ENCODE measurements around the gene DNAH14. TPM values are rescaled to one million over a fixed set of nuclear protein-coding genes. Genes with fewer than 3 reads are reported as not detected.

Gene DNAH14
- total and polyA plus RNA-seq, 2 of the 13 experiments (the other 11 are each of a cell fraction or from before 2014, with no cell fraction given), result 4.5 to 27.5 TPM

GRCh38 chr1:224929335-224930237 is at the start of gene DNAH14 (continued):
- peak; percentile 52; the same call in 1 of the 2 replicates for TF ChIP-seq ZNF670 (CRISPR knock-in tag; IDR thresholded peaks at IDR 0.05; ENCODE audit: borderline replicate concordance)
- peak; percentile 93 for TF ChIP-seq ZNF281 (CRISPR knock-in tag; IDR thresholded peaks at IDR 0.05; ENCODE audit: borderline replicate concordance)
- peak; percentile 97; the same call in 1 of the 2 replicates for TF ChIP-seq NFKB2 (CRISPR knock-in tag; IDR thresholded peaks at IDR 0.05; ENCODE audit: borderline replicate concordance)
- peak; percentile 44; the same call in 1 of the 2 replicates for TF ChIP-seq ZNF468 (CRISPR knock-in tag; IDR thresholded peaks at IDR 0.05)
- TF ChIP-seq KLF16 (CRISPR knock-in tag; IDR thresholded peaks at IDR 0.05), result peak; percentile 76 to 93
- peak; percentile 89 for TF ChIP-seq ZNF329 (CRISPR knock-in tag; IDR thresholded peaks at IDR 0.05; ENCODE audit: low read depth)
- no peak for TF ChIP-seq CEBPZ (IDR thresholded peaks at IDR 0.05; ENCODE audit: low read length)
- no peak for TF ChIP-seq NCOR1 (IDR thresholded peaks at IDR 0.05; ENCODE audit: borderline replicate concordance, low read length)
- no peak for TF ChIP-seq HNF4A (CRISPR knock-in tag; IDR thresholded peaks at IDR 0.05)
- TF ChIP-seq TBP (CRISPR knock-in tag; IDR thresholded peaks at IDR 0.05), result no peak
- peak; percentile 92 for TF ChIP-seq WIZ (CRISPR knock-in tag; IDR thresholded peaks at IDR 0.05)
- 0 out of 2 replicates have a peak, but pooled peaks have one; percentile 32 for TF ChIP-seq ZC3H4 (CRISPR knock-in tag; IDR thresholded peaks at IDR 0.05; ENCODE audit: borderline replicate concordance)
- TF ChIP-seq MAX (IDR thresholded peaks at IDR 0.05), result peak; percentile 94
- peak; percentile 94 for TF ChIP-seq ISX (CRISPR knock-in tag; conservative IDR thresholded peaks at IDR 0.05)
- peak; percentile 90; the same call in 1 of the 2 replicates for TF ChIP-seq MTF2 (CRISPR knock-in tag; IDR thresholded peaks at IDR 0.05; ENCODE audit: borderline replicate concordance)
- TF ChIP-seq SAFB2 (CRISPR knock-in tag; IDR thresholded peaks at IDR 0.05; ENCODE audit: borderline replicate concordance, low read depth), result peak; percentile 81; the same call in 1 of the 2 replicates
- TF ChIP-seq ZNF343 (CRISPR knock-in tag; IDR thresholded peaks at IDR 0.05), result peak; percentile 30; the same call in 1 of the 2 replicates
- TF ChIP-seq ZNF788 (CRISPR knock-in tag; IDR thresholded peaks at IDR 0.05; ENCODE audit: borderline replicate concordance), result peak; percentile 91; the same call in 1 of the 2 replicates
- peak; percentile 77 for TF ChIP-seq E2F1 (CRISPR knock-in tag; IDR thresholded peaks at IDR 0.05)
- peak; percentile 50 for TF ChIP-seq CBX1 (IDR thresholded peaks at IDR 0.05; ENCODE audit: low read depth)
- 0 out of 2 replicates have a peak, but pooled peaks have one; percentile 90 for TF ChIP-seq ZNF136 (CRISPR knock-in tag; IDR thresholded peaks at IDR 0.05; ENCODE audit: low read depth)
